HPDE6-E6E7 (cell line): ENCODE data around the gene TEKTIP1.
"Not testable (repeated sequence)": the region's sequence is repeated elsewhere in the genome, so short reads cannot be mapped to it uniquely, and the experiment has no call there.

Source experiments
- DNase-seq: peaks from one replicate; pipeline ENCODE4 v3.0.0; 2011; ENCODE audit warnings: missing footprints; ENCODE audit errors: extremely low spot score

TEKTIP1 gene

GRCh38 chr19:3523361-3524077, 15.5 kb upstream of the TEKTIP1 start:
- no peak for DNase-seq

- DNase-seq, result no peak
Observed at GRCh38 chr19:3524078-3524842, 14.7 kb upstream of the TEKTIP1 start.

- DNase-seq, result no peak
Observed at GRCh38 chr19:3524904-3525451, 14.0 kb upstream of the TEKTIP1 start.

- DNase-seq, result no peak
Observed at GRCh38 chr19:3526507-3527237, 12.3 kb upstream of the TEKTIP1 start.

- no peak for DNase-seq
Observed at GRCh38 chr19:3527238-3527910, 11.6 kb upstream of the TEKTIP1 start.

- DNase-seq, result no peak
Observed at GRCh38 chr19:3528080-3528479, 10.9 kb upstream of the TEKTIP1 start.

- no peak for DNase-seq
Observed at GRCh38 chr19:3528539-3529211, 10.3 kb upstream of the TEKTIP1 start.

- not testable (repeated sequence) for DNase-seq
Observed at GRCh38 chr19:3529299-3529698, 9.7 kb upstream of the TEKTIP1 start.

GRCh38 chr19:3530389-3530788, 8.6 kb upstream of the TEKTIP1 start:
- DNase-seq, result no peak

GRCh38 chr19:3531716-3532115, 7.3 kb upstream of the TEKTIP1 start:
- no peak for DNase-seq

- no peak for DNase-seq
Observed at GRCh38 chr19:3532154-3532786, 6.7 kb upstream of the TEKTIP1 start.

GRCh38 chr19:3533033-3533432, 5.9 kb upstream of the TEKTIP1 start:
- DNase-seq, result no peak

GRCh38 chr19:3533563-3534216, 5.3 kb upstream of the TEKTIP1 start:
- DNase-seq, result no peak

GRCh38 chr19:3534375-3535234, 4.4 kb upstream of the TEKTIP1 start:
- DNase-seq, result no peak

- DNase-seq, result no peak
Observed at GRCh38 chr19:3535235-3535535, 3.8 kb upstream of the TEKTIP1 start.

GRCh38 chr19:3535563-3535965, 3.4 kb upstream of the TEKTIP1 start:
- DNase-seq, result no peak

- DNase-seq, result no peak
Observed at GRCh38 chr19:3535981-3536380, 3.0 kb upstream of the TEKTIP1 start.

- no peak for DNase-seq
Observed at GRCh38 chr19:3536429-3537100, 2.4 kb upstream of the TEKTIP1 start.

GRCh38 chr19:3537101-3537437, 1.9 kb upstream of the TEKTIP1 start:
- no peak for DNase-seq
